ENCODE measurements around the gene SLC16A12.
"Not testable (repeated sequence)": the region's sequence is repeated elsewhere in the genome, so short reads cannot be mapped to it uniquely, and the experiment has no call there.

SLC16A12 gene

GRCh38 chr10:89547853-89548513 lies 12.6 kb upstream of the SLC16A12 start:
- DNase-seq = no peak

GRCh38 chr10:89546651-89547050 lies 11.3 kb upstream of the SLC16A12 start:
- DNase-seq = not testable (repeated sequence)

DNA sequence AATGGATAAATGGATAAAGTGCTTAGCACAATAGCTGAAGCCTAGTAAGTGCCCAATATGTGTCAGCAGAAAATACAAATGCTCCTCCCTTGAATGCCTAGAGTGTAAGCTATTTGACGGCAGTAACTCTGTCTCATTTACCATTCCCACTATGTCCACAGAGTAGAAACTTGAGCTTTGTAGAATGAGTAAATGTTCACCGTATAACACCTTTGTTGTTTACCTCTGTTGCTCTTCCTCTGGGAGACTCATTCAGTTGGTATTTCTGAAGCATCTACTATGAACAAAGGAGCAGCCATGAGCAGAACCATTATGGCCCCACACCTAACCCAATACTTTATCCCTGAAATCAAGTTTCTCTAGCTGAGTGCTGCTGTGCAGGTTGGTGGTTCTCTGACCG lies 8.4 kb upstream of the SLC16A12 start:
- DNase-seq = no peak

DNA sequence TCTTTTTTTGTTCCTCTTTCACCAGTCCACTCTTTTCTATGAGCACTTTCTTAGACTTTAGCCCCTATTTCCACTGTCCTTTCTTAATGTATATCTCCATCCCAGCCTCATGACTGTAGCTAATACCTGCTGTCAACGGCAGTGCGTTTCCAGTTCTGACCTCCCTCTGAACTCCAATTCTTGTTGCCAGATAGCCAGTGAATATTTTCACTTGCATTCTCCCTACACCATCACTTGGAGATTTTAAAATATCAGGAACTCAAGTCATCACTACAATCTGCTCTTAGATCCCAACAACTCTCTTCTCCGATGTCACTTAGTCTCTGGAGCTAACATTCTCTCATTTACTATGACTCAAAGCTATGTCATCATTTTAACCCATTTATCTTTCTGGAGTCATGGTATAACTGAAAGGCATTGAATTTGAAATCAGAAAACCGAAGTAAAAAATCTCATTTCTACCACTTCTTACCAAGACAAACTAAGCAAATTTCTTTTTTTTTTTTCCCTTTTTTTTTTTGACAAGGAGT lies 5.1 kb upstream of the SLC16A12 start:
- DNase-seq = no peak

DNA sequence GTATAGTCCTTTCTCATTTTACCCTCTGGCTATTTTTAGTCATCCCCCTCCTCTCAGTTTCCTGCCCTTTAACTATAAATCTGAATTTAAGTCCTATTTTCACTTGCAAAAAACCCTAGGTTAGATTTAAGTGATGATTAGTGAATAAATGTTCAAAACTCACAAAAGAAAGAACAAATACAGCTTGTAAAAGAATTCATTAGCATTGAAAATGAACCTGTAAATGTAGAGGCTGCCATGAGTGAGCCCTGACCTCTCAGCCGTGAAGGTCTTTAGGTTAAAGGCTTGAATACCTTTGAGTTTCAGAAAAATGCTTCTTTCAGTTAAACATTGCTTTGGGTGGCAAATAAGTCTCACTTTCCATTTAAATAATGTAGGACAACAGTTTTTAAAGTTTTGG lies 2.0 kb upstream of the SLC16A12 start:
- DNase-seq = no peak

GRCh38 chr10:89536013-89536354 lies 590 bp upstream of the SLC16A12 start:
- DNase-seq = no peak

- no peak for DNase-seq
Measured at GRCh38 chr10:89534826-89535166, 598 bp downstream of the SLC16A12 start.

GRCh38 chr10:89532476-89532875 lies 2.9 kb downstream of the SLC16A12 start:
- no peak for DNase-seq

DNA sequence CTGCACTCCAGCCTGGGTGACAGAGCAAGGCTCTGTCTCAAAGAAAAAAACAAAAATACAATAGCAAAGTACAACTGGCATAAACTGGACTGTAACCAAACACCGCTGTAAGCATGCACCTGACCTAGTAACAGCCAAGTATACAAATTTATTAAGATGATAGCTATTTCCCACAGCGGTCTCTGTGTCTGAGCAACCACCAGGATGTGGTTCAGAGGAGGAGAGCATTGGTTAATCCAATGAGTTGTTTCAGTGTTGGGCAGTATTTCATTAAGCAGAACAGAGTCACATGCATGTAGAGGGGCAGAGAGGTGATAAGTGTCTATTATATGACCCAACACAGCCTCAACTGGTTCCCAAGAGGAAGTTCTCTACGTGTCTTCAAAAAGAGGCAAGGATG lies 4.0 kb downstream of the SLC16A12 start:
- DNase-seq = no peak

GRCh38 chr10:89529711-89530110 lies 5.7 kb downstream of the SLC16A12 start:
- not testable (repeated sequence) for DNase-seq

DNA sequence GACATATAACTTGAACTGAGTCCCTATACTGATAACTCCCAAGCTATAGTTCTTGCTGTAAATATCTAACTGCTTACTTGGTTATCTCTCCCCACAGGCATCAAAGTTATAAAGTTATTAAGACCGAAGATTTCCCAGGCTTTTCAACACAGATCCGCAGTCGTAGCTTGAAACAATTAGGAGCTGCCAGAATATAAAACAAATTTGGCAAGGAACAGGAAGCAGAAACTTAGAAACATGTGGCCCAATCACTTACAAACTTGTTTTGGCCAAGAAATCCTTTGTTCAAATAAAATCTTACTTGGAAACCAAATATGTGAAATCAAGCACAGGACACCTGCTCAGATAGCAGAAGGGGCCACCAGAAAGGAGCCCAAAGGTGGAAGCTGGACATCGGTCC lies 9.0 kb downstream of the SLC16A12 start:
- no peak for DNase-seq

GRCh38 chr10:89525556-89525955 lies 9.8 kb downstream of the SLC16A12 start:
- no peak for DNase-seq

GRCh38 chr10:89524279-89524678 lies 11.1 kb downstream of the SLC16A12 start:
- no peak for DNase-seq

DNA sequence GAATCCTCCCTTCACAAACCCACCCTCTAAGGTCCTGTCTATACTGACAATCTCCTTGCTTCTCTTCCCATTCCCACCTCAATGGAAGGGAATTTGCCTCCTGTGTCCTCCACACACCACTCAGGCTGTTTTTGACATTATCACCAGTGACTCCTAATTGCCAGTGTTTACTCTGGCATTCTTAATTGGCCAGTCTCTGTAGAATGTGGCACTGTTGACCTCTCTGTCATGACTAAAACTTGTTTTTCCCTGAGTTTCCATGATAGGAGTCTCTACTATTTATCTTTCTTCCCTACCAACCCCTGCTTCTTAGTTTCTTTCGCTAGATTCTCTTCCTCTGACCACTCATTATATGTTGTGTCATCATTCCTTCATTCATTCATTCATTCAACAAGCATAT lies 12.1 kb downstream of the SLC16A12 start:
- no peak for DNase-seq

DNA sequence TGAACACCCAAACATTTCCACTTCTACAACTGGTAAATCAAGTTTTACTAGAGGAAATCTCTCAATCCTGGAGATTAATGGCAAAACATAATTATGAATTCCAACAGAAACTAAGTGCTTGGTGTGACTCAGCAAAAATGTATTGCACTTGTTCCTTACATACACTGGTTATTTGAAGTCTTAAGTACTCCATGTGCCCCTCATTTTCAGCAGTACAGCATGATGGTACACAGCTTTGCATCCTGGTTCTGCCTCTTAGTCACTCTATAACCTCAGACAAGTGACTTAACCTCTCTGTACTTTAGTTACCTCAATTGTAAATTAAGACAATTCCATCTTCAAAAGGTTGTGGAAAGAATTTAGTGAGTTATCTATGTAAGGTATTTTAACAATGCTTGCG lies 12.9 kb downstream of the SLC16A12 start:
- no peak for DNase-seq

- DNase-seq = no peak
Measured at GRCh38 chr10:89521368-89521767, 14.0 kb downstream of the SLC16A12 start.

DNA sequence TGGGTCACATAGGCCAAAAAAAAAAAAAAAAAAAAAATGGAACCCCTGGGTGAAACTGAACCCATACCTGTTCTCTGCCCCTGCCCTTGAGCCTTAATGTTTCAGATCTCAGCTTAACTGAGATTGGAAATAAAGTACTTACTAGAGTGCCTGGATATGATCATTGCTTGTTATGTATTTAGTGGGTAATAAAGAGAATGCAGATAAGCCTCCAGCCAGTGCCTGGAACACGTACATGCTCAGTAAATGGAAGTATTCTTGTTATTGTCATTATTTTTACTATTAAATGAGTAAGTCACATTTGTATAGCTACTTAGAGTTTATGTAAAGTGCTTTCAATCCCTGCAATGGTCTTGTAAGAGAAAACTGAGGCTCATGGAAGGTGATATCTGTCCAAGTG lies 14.7 kb downstream of the SLC16A12 start:
- DNase-seq = no peak

DNA sequence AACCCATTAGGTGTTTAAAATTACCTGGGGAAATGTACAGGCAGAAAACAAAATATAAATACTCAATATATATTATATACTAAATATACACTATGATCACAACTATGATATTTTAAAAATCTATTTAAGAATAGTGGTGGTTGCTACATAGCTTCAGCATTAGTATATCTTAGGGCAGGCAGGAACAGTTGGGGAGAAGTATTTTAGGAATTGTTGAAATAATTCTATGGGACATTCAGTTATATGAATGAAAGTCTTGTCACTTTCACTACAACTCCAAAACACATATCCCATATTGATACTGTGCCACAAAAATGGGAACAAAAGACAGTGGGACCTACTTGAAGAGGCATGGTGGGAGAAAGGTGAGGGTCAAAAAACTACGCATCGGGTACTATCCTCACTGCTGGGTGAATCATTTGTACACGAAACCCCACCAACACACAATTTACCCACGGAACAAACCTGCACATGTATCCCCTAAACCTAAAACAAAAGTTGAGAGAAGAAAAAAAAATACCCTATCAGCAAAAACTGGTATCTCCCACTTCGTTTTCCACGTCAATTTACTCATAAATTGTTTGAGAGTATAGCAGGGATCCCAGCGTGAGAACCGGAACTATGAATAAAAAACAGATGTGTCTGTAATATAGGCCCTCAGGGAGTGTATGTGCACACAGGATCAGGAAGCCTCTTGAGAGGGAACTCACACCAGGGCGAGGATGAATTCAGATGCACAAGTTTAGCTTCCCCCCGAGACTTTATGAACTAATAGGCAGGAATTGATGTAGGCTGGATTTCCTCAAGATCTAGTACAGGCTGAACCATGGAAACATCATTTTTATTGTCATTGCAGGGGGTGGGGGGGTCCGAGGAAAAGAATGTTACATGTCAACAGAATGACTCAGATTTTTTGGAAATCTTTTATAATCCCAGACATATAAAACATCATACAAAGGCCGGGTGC lies 16.2 kb downstream of the SLC16A12 start:
- DNase-seq = no peak

DNA sequence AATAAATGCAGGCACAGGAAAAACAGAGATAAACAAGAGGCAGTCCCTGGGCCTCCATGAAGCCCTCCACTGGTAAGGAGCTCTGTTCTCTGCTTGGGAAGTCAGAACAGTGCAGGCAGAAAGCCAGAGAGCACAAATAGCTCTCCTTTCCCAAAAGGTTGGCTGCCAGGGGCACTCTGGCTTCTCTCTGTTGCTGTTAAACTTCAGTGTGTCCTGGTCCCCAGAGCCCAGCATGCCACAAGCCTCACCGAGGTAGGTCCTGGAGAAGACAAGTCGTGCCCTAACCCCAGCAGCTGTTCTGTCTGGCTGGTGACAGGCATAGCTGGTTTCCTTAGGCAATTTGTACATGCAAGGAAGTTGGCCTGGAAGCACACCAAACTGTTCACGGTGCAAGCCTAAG lies 17.3 kb downstream of the SLC16A12 start:
- no peak for DNase-seq

GRCh38 chr10:89516149-89516832 lies 19.1 kb downstream of the SLC16A12 start:
- DNase-seq = no peak

- DNase-seq = no peak
Measured at GRCh38 chr10:89515031-89515841, 20.2 kb downstream of the SLC16A12 start.

DNA sequence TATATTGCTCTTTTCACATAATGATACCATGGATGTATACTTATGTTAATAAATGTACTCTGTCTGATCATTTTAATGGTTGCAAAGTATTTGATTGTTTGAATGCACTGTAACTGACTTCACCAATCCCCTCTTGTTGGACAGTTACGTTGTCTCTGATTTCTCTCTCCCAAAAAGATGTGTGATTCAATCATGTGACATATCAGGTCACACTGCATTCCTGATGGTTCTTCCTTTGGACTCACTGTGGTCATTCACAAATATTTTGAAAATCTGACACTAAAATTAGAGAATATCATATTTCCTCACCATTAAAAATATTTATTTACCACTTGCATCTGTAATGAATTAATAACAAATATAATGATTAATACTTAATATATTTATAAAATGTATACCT lies 22.2 kb downstream of the SLC16A12 start:
- DNase-seq = no peak
